HUES48 (cell line): ENCODE results near the gene RREB1.
"Not testable (repeated sequence)": the region's sequence is repeated elsewhere in the genome, so short reads cannot be mapped to it uniquely, and the experiment has no call there.

ENCODE experiments used
- H3K27ac ChIP-seq: one replicate; pipeline ENCODE4 v1.7.0; 2013; ENCODE audit warnings: low read depth, low read length, inconsistent platforms
- H3K27me3 ChIP-seq: 2 replicates; pipeline ENCODE4 v1.6.1; 2013; ENCODE audit warnings: mild to moderate bottlenecking, low read length; ENCODE audit not compliant: control insufficient read depth, insufficient read depth
- H3K36me3 ChIP-seq: 2 replicates; pipeline ENCODE4 v1.6.1; 2013; ENCODE audit warnings: low read length; ENCODE audit not compliant: control insufficient read depth, insufficient read depth
- H3K4me1 ChIP-seq: 2 replicates; pipeline ENCODE4 v1.6.1; 2013; ENCODE audit warnings: mild to moderate bottlenecking, low read length; ENCODE audit not compliant: control insufficient read depth, insufficient read depth
- H3K4me3 ChIP-seq: 2 replicates; pipeline ENCODE4 v1.5.1; 2013; ENCODE audit warnings: mild to moderate bottlenecking, low read depth, low read length
- H3K9ac ChIP-seq: 2 replicates; pipeline ENCODE4 v1.6.1; 2013; ENCODE audit warnings: mild to moderate bottlenecking, low read depth, low read length, moderate library complexity
- H3K9me3 ChIP-seq: 2 replicates; pipeline ENCODE4 v1.6.1; 2013; ENCODE audit warnings: low read length; ENCODE audit not compliant: control insufficient read depth, insufficient read depth

RREB1 gene

DNA sequence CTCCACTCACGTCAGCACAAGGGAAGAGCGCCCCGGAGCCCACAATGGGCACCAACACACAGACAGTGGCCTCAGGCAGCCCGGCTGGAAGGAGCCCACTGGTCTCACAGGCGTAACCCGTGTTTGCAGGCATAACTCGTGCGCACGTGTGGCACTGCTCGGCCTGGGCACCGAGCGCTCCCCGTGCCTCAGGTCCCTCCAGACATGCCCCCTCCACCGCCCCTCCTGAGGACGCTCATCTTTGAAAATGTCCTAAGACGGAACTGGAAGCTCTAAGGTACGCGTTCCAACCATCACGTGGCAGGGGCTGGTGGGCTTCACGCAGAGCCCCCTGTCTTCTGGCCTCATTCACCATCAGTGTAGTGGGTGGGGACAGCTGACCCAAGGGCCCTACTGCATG is 160.6 kb downstream of the RREB1 start:
- no peaks in the 10 kb centered on the region for H3K27me3 ChIP-seq
- H3K9ac ChIP-seq: no peak overlapping the region
- no peaks in the 10 kb centered on the region for H3K36me3 ChIP-seq
- no peak overlapping the region for H3K4me3 ChIP-seq
- H3K9me3 ChIP-seq: no peaks in the 10 kb centered on the region
- H3K27ac ChIP-seq: no peak overlapping the region
- H3K4me1 ChIP-seq: no peaks in the 10 kb centered on the region

DNA sequence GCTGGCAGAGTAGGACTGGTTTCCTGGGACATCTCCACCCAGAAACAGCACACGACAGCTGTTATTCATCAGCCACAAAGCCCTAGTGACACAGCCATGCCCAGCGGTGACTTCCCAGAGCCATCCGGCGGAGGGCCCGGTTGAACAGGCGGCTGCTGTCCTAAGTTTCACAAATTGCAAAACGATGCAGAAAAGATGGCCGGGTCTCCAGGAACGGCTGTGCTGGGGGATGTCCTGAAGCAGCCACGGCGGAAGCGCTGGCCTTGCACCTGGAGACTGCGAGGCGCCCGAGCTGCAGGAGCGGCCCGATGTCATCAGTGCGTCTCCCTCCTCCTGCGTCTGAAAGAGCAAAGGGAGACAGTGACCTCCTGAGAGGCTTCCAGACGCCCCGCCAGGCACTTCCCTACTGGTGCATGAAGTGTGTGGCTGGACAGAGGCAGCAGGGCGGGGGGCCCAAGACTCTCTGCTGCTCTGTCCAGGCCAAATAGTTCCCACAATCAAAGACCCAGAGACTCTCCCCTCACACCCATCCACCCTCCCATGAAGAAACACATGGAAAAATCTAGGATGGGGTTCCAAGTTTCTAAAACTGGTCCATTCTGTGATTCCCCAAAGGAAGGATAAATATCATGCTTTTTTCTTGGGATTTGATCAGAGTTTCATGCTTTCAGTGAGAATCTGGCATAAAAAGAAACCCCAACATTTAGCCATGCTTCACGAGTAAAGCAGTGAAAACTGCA is 161.2 kb downstream of the RREB1 start:
- Histone ChIP-seq H3K4me1 (no peaks in the 10 kb centered on the region), H3K27ac (no peak overlapping the region), H3K9me3 (no peaks in the 10 kb centered on the region), H3K4me3 (no peak overlapping the region), H3K9ac (no peak overlapping the region), H3K36me3 (no peaks in the 10 kb centered on the region), H3K27me3 (no peaks in the 10 kb centered on the region)

DNA sequence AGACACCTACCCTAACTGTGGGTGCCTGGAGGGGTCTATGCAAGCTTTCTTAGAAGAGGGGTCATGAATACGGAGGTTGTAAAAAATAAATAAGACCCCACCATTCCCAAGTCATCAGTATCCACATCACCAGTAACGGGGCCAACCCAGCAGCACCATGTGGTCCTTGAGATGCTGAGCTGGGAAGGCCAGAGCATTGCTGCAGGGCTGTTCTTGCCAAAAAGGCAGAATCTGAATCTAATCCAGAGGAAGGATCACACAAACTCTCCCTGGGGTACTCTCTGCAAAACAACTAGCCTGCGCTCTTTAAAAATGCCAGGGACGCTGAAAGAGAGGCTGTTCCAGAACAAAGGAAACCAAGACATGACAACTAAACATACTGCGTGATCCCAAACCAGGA is 162.1 kb downstream of the RREB1 start:
- Histone ChIP-seq H3K9ac (no peak overlapping the region), H3K36me3 (no peaks in the 10 kb centered on the region), H3K9me3 (no peaks in the 10 kb centered on the region), H3K27ac (no peak overlapping the region), H3K4me1 (no peaks in the 10 kb centered on the region), H3K27me3 (no peaks in the 10 kb centered on the region), H3K4me3 (no peak overlapping the region)

DNA sequence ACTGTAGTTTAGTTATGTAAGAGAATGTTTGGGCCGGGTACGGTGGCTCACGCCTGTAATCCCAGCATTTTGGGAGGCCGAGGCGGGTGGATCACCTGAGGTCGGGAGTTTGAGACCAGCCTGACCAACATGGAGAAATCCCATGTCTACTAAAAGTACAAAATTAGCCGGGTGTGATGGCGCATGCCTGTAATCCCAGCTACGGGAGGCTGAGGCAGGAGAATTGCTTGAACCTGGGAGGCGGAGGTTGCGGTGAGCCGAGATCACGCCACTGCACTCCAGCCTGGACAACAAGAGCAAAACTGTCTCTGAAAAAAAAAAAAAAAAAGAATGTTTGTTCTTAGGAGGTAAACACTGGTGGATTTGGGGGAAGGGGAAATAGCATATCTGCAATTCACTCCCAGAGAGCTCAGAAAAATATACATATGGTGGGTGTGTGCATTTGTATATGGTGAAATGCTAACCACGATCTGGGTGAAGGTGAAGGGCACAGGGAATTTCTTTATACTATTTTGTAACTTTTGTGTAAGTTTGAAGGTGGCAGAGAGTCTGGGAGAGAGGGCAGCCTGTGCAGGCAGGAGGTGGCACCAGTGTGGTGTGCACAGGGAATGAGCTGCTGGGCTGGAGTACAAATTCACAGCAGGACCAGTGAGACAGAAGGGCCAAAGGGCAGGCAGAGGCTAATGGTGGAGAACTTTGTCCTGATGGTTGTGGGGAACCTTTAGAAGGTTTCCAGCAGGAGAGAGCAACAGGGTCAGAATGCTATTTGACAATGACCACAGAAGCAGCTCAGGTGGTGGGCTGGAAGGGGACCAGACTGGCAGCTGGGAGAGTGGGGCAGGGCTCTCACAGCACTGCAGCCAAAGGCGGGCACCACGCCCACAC is 162.8 kb downstream of the RREB1 start:
- H3K36me3 ChIP-seq: no peaks in the 10 kb centered on the region
- no peaks in the 10 kb centered on the region for H3K4me1 ChIP-seq
- H3K4me3 ChIP-seq: no peak overlapping the region
- no peaks in the 10 kb centered on the region for H3K9me3 ChIP-seq
- no peak overlapping the region for H3K9ac ChIP-seq
- no peaks in the 10 kb centered on the region for H3K27me3 ChIP-seq
- no peak overlapping the region for H3K27ac ChIP-seq

DNA sequence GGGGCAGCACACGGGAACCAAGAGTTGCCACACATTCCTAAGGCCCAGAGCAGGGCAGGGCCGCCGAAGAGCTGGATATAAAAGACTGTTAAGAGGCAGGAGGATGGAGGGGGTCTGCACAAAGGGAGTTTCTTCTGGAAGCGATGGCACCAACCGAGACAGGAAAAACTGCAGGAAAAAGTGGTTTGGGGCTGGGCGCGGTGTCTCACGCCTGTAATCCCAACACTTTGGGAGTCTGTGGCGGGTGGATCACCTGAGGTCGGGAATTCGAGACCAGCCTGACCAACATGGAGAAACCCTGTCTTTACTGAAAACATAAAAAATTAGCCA is 163.4 kb downstream of the RREB1 start:
- no peaks in the 10 kb centered on the region for H3K36me3 ChIP-seq
- no peaks in the 10 kb centered on the region for H3K4me1 ChIP-seq
- H3K4me3 ChIP-seq: no peak overlapping the region
- no peaks in the 10 kb centered on the region for H3K27me3 ChIP-seq
- H3K9ac ChIP-seq: no peak overlapping the region
- no peak overlapping the region for H3K27ac ChIP-seq
- H3K9me3 ChIP-seq: no peaks in the 10 kb centered on the region

DNA sequence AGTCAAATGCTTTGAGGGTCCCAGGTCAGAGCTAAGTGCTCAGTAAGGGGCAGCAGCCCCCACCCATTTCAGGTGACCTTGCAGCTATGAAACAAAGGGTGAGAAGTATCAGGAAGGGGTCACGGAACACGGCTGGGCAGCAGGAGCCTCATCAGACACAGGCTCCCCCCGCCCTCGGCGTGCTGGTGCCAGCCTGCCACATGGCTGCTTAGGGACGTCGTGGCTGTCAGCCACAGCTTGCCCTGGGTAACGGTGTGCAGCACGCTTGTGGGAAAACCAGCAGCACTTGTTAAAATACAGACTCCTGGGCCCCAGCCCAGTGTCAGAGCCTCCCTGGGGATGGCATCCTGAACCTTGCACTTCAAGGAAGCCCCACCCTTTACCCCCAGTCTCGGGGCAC is 165.9 kb downstream of the RREB1 start:
- H3K36me3 ChIP-seq: no peaks in the 10 kb centered on the region
- H3K9ac ChIP-seq: no peak overlapping the region
- no peaks in the 10 kb centered on the region for H3K4me1 ChIP-seq
- no peaks in the 10 kb centered on the region for H3K27me3 ChIP-seq
- H3K4me3 ChIP-seq: no peak overlapping the region
- no peak overlapping the region for H3K27ac ChIP-seq
- H3K9me3 ChIP-seq: no peaks in the 10 kb centered on the region

DNA sequence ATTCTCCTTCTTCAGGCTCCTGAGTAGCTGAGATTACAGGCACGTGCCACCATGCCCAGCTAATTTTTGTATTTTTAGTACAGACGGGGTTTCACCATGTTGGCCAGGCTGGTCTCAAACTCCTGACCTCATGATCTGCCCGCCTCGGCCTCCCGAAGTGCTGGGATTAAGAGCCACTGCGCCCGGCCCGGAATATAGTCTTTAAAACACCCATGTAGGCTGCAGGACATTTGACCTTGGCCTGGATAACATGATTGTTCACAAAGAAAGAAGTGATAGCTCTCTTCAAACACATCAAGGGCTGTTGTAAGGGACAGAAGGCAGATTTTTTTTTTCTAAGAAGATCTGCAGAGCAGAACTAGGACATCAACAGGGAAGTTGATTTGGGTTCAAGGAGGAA is 166.8 kb downstream of the RREB1 start:
- not testable (repeated sequence) for H3K9me3 ChIP-seq, H3K27ac ChIP-seq, H3K4me3 ChIP-seq, H3K36me3 ChIP-seq, H3K9ac ChIP-seq, H3K4me1 ChIP-seq, H3K27me3 ChIP-seq

DNA sequence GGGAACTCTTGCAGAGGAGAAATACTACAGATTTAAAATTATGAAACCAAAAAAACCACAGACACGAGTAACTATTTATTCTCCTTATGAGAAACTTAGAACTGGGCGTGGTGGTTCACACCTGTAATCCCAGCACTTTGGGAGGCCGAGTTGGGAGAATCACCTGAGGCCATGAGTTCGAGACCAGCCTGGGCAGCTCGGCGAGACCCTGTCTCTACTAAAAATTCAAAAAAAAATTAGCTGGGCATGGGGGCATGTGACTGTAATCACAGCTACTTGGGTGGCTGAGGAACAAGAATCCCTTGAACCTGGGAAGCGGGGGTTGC is 168.4 kb downstream of the RREB1 start:
- no peak overlapping the region for H3K27ac ChIP-seq

DNA sequence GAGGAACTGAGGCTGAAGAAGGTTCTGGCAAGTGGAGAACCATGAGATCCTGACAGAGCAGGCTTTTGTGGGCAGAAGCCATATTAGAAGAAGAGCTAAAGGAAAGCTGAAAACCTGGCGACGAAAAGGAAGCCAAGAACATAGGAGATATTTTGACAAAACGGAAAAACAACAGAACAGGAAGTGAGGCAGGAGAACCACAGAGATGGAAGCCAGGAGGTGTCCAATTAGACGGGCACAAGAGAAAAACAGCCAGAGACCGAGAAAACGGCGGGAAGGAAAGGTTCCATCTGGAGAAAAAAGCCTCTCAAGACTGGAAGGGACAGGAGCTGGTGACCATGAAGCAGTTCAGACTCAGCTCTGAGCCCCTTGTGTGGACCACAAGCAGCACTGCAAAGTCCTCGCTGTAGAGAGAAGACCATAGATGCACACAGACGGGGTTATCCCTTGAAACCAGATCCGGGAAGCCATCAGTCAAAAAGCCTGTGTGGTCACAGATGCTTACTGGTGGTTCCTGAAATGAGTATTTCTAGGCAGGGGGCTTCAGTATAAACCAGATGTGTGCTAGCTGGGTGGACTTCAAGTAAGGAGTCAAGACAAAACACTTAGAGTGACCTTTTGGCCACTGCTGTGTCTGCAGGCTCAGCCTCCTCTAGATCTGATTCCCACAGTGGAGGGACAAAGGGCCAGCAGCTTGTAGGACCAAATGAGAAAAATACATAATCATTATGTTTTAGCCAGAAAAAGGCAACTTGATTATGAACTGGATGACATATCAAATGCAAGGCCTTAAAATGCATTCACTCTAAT is 174.5 kb downstream of the RREB1 start:
- no peak overlapping the region for H3K27ac ChIP-seq
- H3K27me3 ChIP-seq: no peaks in the 10 kb centered on the region
- H3K4me3 ChIP-seq: no peak overlapping the region
- H3K9me3 ChIP-seq: no peaks in the 10 kb centered on the region
- H3K9ac ChIP-seq: no peak overlapping the region
- no peaks in the 10 kb centered on the region for H3K4me1 ChIP-seq
- H3K36me3 ChIP-seq: peaks cover 23% of the 10 kb centered on the region

More for the DNA sequence above, 168.4 kb downstream of the RREB1 start:
- no peaks in the 10 kb centered on the region for H3K27me3 ChIP-seq
- no peaks in the 10 kb centered on the region for H3K36me3 ChIP-seq
- H3K9me3 ChIP-seq: no peaks in the 10 kb centered on the region
- no peak overlapping the region for H3K9ac ChIP-seq
- H3K4me3 ChIP-seq: no peak overlapping the region
- no peaks in the 10 kb centered on the region for H3K4me1 ChIP-seq

DNA sequence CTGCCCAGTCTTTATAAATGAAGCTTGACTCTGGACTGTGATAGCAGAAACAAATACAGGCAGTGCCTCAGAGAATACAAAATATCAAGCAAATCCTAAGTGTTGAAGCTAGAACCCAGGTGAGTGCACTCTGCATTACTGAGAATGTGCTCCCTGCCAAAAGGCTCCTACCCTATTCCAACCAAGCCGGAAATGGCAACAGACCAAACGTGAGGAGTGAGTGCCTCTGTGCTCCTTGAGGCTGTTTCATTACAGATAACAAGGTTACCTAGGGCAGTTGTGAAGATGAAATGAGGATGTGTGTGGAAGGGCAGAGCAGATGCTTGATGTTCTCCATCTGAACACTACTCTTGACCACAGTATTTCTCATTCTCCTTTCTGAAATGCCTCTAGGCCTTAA is 175.9 kb downstream of the RREB1 start:
- Histone ChIP-seq H3K4me1 (no peaks in the 10 kb centered on the region), H3K27me3 (no peaks in the 10 kb centered on the region), H3K9me3 (no peaks in the 10 kb centered on the region), H3K27ac (no peak overlapping the region), H3K4me3 (no peak overlapping the region), H3K36me3 (peaks cover 37% of the 10 kb centered on the region), H3K9ac (no peak overlapping the region)

DNA sequence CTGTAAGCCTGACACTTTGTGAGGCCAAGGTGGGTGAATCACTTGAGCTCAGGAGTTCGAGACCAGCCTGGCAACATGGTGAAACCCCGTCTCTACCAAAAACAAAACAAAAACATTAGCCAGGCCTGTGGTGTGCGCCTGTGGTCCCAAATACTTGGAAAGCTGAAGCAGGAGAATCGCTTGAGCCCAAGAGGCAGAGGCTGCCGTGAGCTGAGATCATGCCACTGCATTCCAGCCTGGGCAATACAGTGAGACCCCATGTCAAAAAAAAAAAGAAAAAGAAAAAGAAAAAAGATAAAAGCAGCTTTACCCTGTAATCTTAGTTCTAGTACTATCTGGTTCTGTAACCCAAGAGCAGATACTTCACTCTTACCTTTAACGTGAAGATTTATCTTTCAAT is 177.7 kb downstream of the RREB1 start:
- peaks cover 54% of the 10 kb centered on the region for H3K36me3 ChIP-seq
- H3K4me3 ChIP-seq: no peak overlapping the region
- H3K9me3 ChIP-seq: no peaks in the 10 kb centered on the region

More for the DNA sequence above, 177.7 kb downstream of the RREB1 start:
- Histone ChIP-seq H3K27ac (no peak overlapping the region), H3K27me3 (no peaks in the 10 kb centered on the region), H3K9ac (no peak overlapping the region), H3K4me1 (no peaks in the 10 kb centered on the region)
